Measurements from ENCODE around the gene LSAMP.

Gene LSAMP

DNA sequence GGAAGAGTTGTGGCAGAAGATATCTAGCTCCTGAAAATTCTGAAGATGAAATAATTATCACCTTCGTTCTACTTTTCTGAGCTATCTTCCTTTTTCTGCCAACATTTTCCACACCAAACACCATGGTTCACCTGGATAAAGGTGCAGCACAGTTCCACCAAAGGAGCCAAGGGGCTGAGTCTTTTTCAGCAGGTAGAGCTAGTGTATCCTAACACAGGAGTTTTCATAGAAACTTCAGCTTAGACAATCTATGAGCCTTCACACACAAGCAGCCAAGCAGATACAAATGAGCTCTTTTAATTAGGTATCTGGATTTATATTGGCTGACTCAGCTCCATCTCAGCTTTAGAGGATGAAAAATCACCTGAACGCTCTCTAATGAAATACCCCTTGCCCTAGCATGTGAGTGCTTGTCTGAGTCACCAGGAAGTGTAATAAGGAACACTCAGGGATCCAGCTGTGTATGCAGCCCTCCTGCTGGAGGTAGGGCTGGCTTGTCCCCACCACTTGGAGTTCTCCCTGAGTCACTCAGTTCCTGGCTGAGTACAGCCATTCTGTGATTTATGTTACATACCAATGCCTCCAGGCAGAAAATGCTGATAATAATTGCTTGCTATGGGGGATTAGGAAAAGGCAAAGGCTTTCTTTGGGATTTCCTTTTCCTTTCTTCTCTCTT, 385.7 kb downstream of the LSAMP start:
- H3K9me3 ChIP-seq (ENCODE audit: insufficient read depth, low read length, severe bottlenecking) = no peaks in the 10 kb centered on the region
- ATAC-seq (ENCODE audit: insufficient read depth, low read depth) (no peak), DNase-seq (no peak)
- no peak overlapping the region for H3K4me3 ChIP-seq (ENCODE audit: low read depth in 1 of 2, low read length in 2 of 2)
- no peaks in the 10 kb centered on the region for H3K36me3 ChIP-seq (ENCODE audit: insufficient read depth, low read length)
- no peak overlapping the region for H3K9ac ChIP-seq (ENCODE audit: low read depth, low read length)
- no peaks in the 10 kb centered on the region for H3K4me1 ChIP-seq (ENCODE audit: insufficient read depth, low read length)
- no peak for TF ChIP-seq CTCF (IDR thresholded peaks at IDR 0.05; ENCODE audit: borderline replicate concordance, extremely low read depth, low read length, poor library complexity, severe bottlenecking)
- no peak overlapping the region for H3K4me2 ChIP-seq (ENCODE audit: insufficient read depth, low read length)
- H2AFZ ChIP-seq (ENCODE audit: low read depth, low read length) = no peak overlapping the region
- H3K27me3 ChIP-seq (ENCODE audit: insufficient read depth, low read length, poor library complexity) = no peaks in the 10 kb centered on the region
- H3K27ac ChIP-seq (ENCODE audit: low read length) = no peak overlapping the region
- H3K79me2 ChIP-seq (ENCODE audit: insufficient read depth, low read length) = no peaks in the 10 kb centered on the region
- H4K20me1 ChIP-seq (ENCODE audit: insufficient read depth, low read length) = no peaks in the 10 kb centered on the region

DNA sequence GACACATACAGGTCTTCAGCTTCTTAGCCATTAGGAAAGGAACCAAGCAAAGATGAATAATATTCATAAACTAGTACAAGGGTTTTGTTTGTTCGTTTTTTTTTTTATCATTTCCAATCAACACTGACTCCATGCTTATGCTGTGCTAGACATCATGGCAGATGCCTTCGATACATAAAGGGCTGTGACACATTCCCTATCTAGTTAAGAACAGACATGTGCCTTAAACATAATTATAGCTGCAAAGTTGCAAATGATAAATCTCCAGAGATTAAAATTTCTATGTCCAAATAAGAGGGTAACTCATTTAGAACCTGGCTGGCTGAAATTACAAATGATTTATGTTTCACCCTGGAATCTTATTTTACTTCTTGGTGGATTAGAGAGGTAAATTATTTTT, 386.4 kb downstream of the LSAMP start:
- no peak overlapping the region for H3K4me3 ChIP-seq (ENCODE audit: low read depth in 1 of 2, low read length in 2 of 2)
- no peaks in the 10 kb centered on the region for H3K9me3 ChIP-seq (ENCODE audit: insufficient read depth, low read length, severe bottlenecking)
- DNase-seq = no peak
- H4K20me1 ChIP-seq (ENCODE audit: insufficient read depth, low read length) = no peaks in the 10 kb centered on the region
- H3K79me2 ChIP-seq (ENCODE audit: insufficient read depth, low read length) = no peaks in the 10 kb centered on the region
- no peaks in the 10 kb centered on the region for H3K27me3 ChIP-seq (ENCODE audit: insufficient read depth, low read length, poor library complexity)
- H3K9ac ChIP-seq (ENCODE audit: low read depth, low read length) = no peak overlapping the region
- TF ChIP-seq EZH2 (IDR thresholded peaks at IDR 0.05; ENCODE audit: borderline replicate concordance, low read depth, low read length, severe bottlenecking) = no peak
- H3K4me2 ChIP-seq (ENCODE audit: insufficient read depth, low read length) = no peak overlapping the region
- H2AFZ ChIP-seq (ENCODE audit: low read depth, low read length) = no peak overlapping the region
- no peaks in the 10 kb centered on the region for H3K4me1 ChIP-seq (ENCODE audit: insufficient read depth, low read length)
- no peaks in the 10 kb centered on the region for H3K36me3 ChIP-seq (ENCODE audit: insufficient read depth, low read length)
- ATAC-seq (ENCODE audit: insufficient read depth, low read depth) = no peak
- no peak overlapping the region for H3K27ac ChIP-seq (ENCODE audit: low read length)

GRCh38 chr3:116057400-116058006, 387.8 kb downstream of the LSAMP start:
- DNase-seq (no peak), ATAC-seq (ENCODE audit: insufficient read depth, low read depth) (no peak)

More at GRCh38 chr3:116057400-116058006, 387.8 kb downstream of the LSAMP start:
- no peaks in the 10 kb centered on the region for H3K27me3 ChIP-seq (ENCODE audit: insufficient read depth, low read length, poor library complexity)
- no peaks in the 10 kb centered on the region for H3K9me3 ChIP-seq (ENCODE audit: insufficient read depth, low read length, severe bottlenecking)
- TF ChIP-seq EZH2 (IDR thresholded peaks at IDR 0.05; ENCODE audit: borderline replicate concordance, low read depth, low read length, severe bottlenecking) = no peak
- no peak for TF ChIP-seq CTCF (IDR thresholded peaks at IDR 0.05; ENCODE audit: borderline replicate concordance, extremely low read depth, low read length, poor library complexity, severe bottlenecking)
- no peaks in the 10 kb centered on the region for H3K4me1 ChIP-seq (ENCODE audit: insufficient read depth, low read length)
- no peak overlapping the region for H3K4me2 ChIP-seq (ENCODE audit: insufficient read depth, low read length)
- no peaks in the 10 kb centered on the region for H4K20me1 ChIP-seq (ENCODE audit: insufficient read depth, low read length)
- H2AFZ ChIP-seq (ENCODE audit: low read depth, low read length) = no peak overlapping the region
- no peaks in the 10 kb centered on the region for H3K36me3 ChIP-seq (ENCODE audit: insufficient read depth, low read length)
- H3K9ac ChIP-seq (ENCODE audit: low read depth, low read length) = no peak overlapping the region
- H3K79me2 ChIP-seq (ENCODE audit: insufficient read depth, low read length) = no peaks in the 10 kb centered on the region
- H3K4me3 ChIP-seq (ENCODE audit: low read depth in 1 of 2, low read length in 2 of 2) = no peak overlapping the region
- no peak overlapping the region for H3K27ac ChIP-seq (ENCODE audit: low read length)

Data from DND-41 (cell line).